ENCODE measurements around the gene KCTD1.

The KCTD1 gene

GRCh38 chr18:26436176-26437051 lies 111.9 kb downstream of the KCTD1 start:
- H4K91ac ChIP-seq (ENCODE audit: low read depth, low read length, poor library complexity) = no peak overlapping the region
- no peak overlapping the region for H2AK5ac ChIP-seq (ENCODE audit: low read depth, low read length)
- H3K18ac ChIP-seq (ENCODE audit: low read length) = peak overlapping the region; percentile 21
- DNase-seq (ENCODE audit: low spot score) = no peak
- H3K9ac ChIP-seq (ENCODE audit: low read depth, low read length, poor library complexity) = no peak overlapping the region
- H4K8ac ChIP-seq (ENCODE audit: low read depth, low read length) = no peak overlapping the region
- no peak overlapping the region for H3K14ac ChIP-seq (ENCODE audit: low read length)
- no peak overlapping the region for H3K27ac ChIP-seq (replicated peaks; ENCODE audit: low read length)
- peaks cover 0 to 19% (median 0%) of the 10 kb centered on the region in 3 experiments for H3K27me3 ChIP-seq (ENCODE audit: control insufficient read depth in 3 of 3, insufficient read depth in 3 of 3, low read depth in 1 of 3, low read length in 3 of 3)
- peak overlapping the region; percentile 42 for H2AFZ ChIP-seq (ENCODE audit: low read length)
- H3K4me1 ChIP-seq (ENCODE audit: control insufficient read depth in 2 of 2, insufficient read depth in 1 of 2, low read depth in 1 of 2, low read length in 2 of 2) = peaks cover 4% of the 10 kb centered on the region in 2 donors
- WGBS, 2 donors (ENCODE audit: extremely low coverage in 2 of 2, insufficient read length in 2 of 2, insufficient replicate concordance in 1 of 2) = no CpG with 5 or more reads among the region's 11 CpGs
- H2BK15ac ChIP-seq (ENCODE audit: low read length) = no peak overlapping the region
- H2BK12ac ChIP-seq (ENCODE audit: low read length) = no peak overlapping the region
- no peak overlapping the region for H3K4me2 ChIP-seq (ENCODE audit: insufficient read depth, low read length, poor library complexity, severe bottlenecking)
- no peak overlapping the region for H3K23ac ChIP-seq (ENCODE audit: low read depth, low read length, poor library complexity)
- H3K4ac ChIP-seq (ENCODE audit: low read length) = no peak overlapping the region
- no peak overlapping the region for H2BK5ac ChIP-seq (ENCODE audit: low read length)
- no peaks in the 10 kb centered on the region for H3K9me3 ChIP-seq (replicated peaks in 1 of 2; ENCODE audit: control insufficient read depth in 2 of 2, insufficient read depth in 1 of 2, low read depth in 1 of 2, low read length in 2 of 2)
- H2BK120ac ChIP-seq (ENCODE audit: low read depth, low read length) = no peak overlapping the region
- H3K36me3 ChIP-seq (replicated peaks in 1 of 2; ENCODE audit: control insufficient read depth in 2 of 2, insufficient read depth in 2 of 2, low read length in 2 of 2) = no peaks in the 10 kb centered on the region
- no peaks in the 10 kb centered on the region for H3K79me1 ChIP-seq (ENCODE audit: low read depth, low read length)
- H3K4me3 ChIP-seq (ENCODE audit: low read length in 2 of 2) = no peak overlapping the region

- Histone ChIP-seq H3K9me3 (replicated peaks in 1 of 2; ENCODE audit: control insufficient read depth in 2 of 2, insufficient read depth in 1 of 2, low read depth in 1 of 2, low read length in 2 of 2) (no peaks in the 10 kb centered on the region), H2BK12ac (ENCODE audit: low read length) (no peak overlapping the region), H4K8ac (ENCODE audit: low read depth, low read length) (no peak overlapping the region), H3K9ac (ENCODE audit: low read depth, low read length, poor library complexity) (no peak overlapping the region), H2AK5ac (ENCODE audit: low read depth, low read length) (peak overlapping the region; percentile 57), H3K4me2 (ENCODE audit: insufficient read depth, low read length, poor library complexity, severe bottlenecking) (no peak overlapping the region), H2BK5ac (ENCODE audit: low read length) (no peak overlapping the region), H3K4me3 (ENCODE audit: low read length in 2 of 2) (no peak overlapping the region), H3K18ac (ENCODE audit: low read length) (peak overlapping the region; percentile 32), H3K27me3 (ENCODE audit: control insufficient read depth in 3 of 3, insufficient read depth in 3 of 3, low read depth in 1 of 3, low read length in 3 of 3) (peaks cover 0 to 19% (median 0%) of the 10 kb centered on the region in 3 experiments), H3K79me1 (ENCODE audit: low read depth, low read length) (no peaks in the 10 kb centered on the region), H3K4ac (ENCODE audit: low read length) (peak overlapping the region; percentile 86), H2BK15ac (ENCODE audit: low read length) (no peak overlapping the region), H3K4me1 (ENCODE audit: control insufficient read depth in 2 of 2, insufficient read depth in 1 of 2, low read depth in 1 of 2, low read length in 2 of 2) (peaks cover 2 to 3% of the 10 kb centered on the region in 2 donors), H3K27ac (replicated peaks; ENCODE audit: low read length) (no peak overlapping the region), H3K36me3 (replicated peaks in 1 of 2; ENCODE audit: control insufficient read depth in 2 of 2, insufficient read depth in 2 of 2, low read length in 2 of 2) (no peaks in the 10 kb centered on the region), H4K91ac (ENCODE audit: low read depth, low read length, poor library complexity) (no peak overlapping the region), H3K14ac (ENCODE audit: low read length) (no peak overlapping the region), H3K23ac (ENCODE audit: low read depth, low read length, poor library complexity) (peak overlapping the region; percentile 26), H2BK120ac (ENCODE audit: low read depth, low read length) (no peak overlapping the region), H2AFZ (ENCODE audit: low read length) (no peak overlapping the region)
- DNase-seq (ENCODE audit: low spot score) = no peak
- WGBS, 2 donors (ENCODE audit: extremely low coverage in 2 of 2, insufficient read length in 2 of 2, insufficient replicate concordance in 1 of 2) = no CpG with 5 or more reads among the region's 8 CpGs
Measured at GRCh38 chr18:26435415-26436095, 112.8 kb downstream of the KCTD1 start.

DNA sequence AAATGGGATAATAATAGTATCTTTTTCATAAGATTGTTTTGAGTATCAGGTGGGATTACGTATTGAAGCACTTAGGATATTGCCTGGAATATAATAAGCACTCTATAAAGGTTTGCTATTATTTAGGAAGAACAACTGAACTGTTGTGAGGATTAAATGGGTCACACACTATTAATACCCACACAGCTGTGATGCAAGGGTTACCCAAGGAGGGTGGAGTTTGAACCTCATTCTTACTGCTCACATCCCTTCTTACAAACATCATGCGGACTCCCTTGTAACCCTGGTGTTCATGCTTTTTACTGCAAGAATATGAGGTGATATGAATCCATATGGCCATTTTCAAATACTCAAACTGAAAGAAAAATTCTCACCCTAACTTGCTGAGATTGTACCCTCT lies 113.5 kb downstream of the KCTD1 start:
- no peak overlapping the region for H3K14ac ChIP-seq (ENCODE audit: low read length)
- no peak overlapping the region for H2BK120ac ChIP-seq (ENCODE audit: low read depth, low read length)
- H4K8ac ChIP-seq (ENCODE audit: low read depth, low read length) = no peak overlapping the region
- H3K27ac ChIP-seq (replicated peaks; ENCODE audit: low read length) = no peak overlapping the region
- H3K79me1 ChIP-seq (ENCODE audit: low read depth, low read length) = no peaks in the 10 kb centered on the region
- H3K4me1 ChIP-seq (ENCODE audit: control insufficient read depth in 2 of 2, insufficient read depth in 1 of 2, low read depth in 1 of 2, low read length in 2 of 2) = peaks cover 2 to 3% of the 10 kb centered on the region in 2 donors
- no CpG with 5 or more reads among the region's 2 CpGs for WGBS, 2 donors (ENCODE audit: extremely low coverage in 2 of 2, insufficient read length in 2 of 2, insufficient replicate concordance in 1 of 2)
- no peak overlapping the region for H3K4me2 ChIP-seq (ENCODE audit: insufficient read depth, low read length, poor library complexity, severe bottlenecking)
- DNase-seq (ENCODE audit: low spot score) = no peak
- no peak overlapping the region for H2BK12ac ChIP-seq (ENCODE audit: low read length)
- H4K91ac ChIP-seq (ENCODE audit: low read depth, low read length, poor library complexity) = no peak overlapping the region
- H3K9ac ChIP-seq (ENCODE audit: low read depth, low read length, poor library complexity) = no peak overlapping the region
- no peak overlapping the region for H2BK15ac ChIP-seq (ENCODE audit: low read length)
- no peak overlapping the region for H3K4me3 ChIP-seq (ENCODE audit: low read length in 2 of 2)
- no peak overlapping the region for H3K23ac ChIP-seq (ENCODE audit: low read depth, low read length, poor library complexity)
- no peak overlapping the region for H3K18ac ChIP-seq (ENCODE audit: low read length)
- H2BK5ac ChIP-seq (ENCODE audit: low read length) = no peak overlapping the region
- no peak overlapping the region for H2AK5ac ChIP-seq (ENCODE audit: low read depth, low read length)
- no peak overlapping the region for H2AFZ ChIP-seq (ENCODE audit: low read length)
- H3K36me3 ChIP-seq (replicated peaks in 1 of 2; ENCODE audit: control insufficient read depth in 2 of 2, insufficient read depth in 2 of 2, low read length in 2 of 2) = no peaks in the 10 kb centered on the region
- H3K9me3 ChIP-seq (replicated peaks in 1 of 2; ENCODE audit: control insufficient read depth in 2 of 2, insufficient read depth in 1 of 2, low read depth in 1 of 2, low read length in 2 of 2) = no peaks in the 10 kb centered on the region
- peaks cover 0 to 19% (median 0%) of the 10 kb centered on the region in 3 experiments for H3K27me3 ChIP-seq (ENCODE audit: control insufficient read depth in 3 of 3, insufficient read depth in 3 of 3, low read depth in 1 of 3, low read length in 3 of 3)
- no peak overlapping the region for H3K4ac ChIP-seq (ENCODE audit: low read length)
